CD4-positive, alpha-beta T cell treated with Interleukin-6 for 4 hours (primary cell): ENCODE data around the gene RUNDC3A.
"Not testable (repeated sequence)": the region's sequence is repeated elsewhere in the genome, so short reads cannot be mapped to it uniquely, and the experiment has no call there.

Experiments used
- DNase-seq: peaks from one replicate; pipeline ENCODE4 v3.0.0-alpha.2; 2020; ENCODE audit warnings: mixed read lengths

The RUNDC3A gene

DNA sequence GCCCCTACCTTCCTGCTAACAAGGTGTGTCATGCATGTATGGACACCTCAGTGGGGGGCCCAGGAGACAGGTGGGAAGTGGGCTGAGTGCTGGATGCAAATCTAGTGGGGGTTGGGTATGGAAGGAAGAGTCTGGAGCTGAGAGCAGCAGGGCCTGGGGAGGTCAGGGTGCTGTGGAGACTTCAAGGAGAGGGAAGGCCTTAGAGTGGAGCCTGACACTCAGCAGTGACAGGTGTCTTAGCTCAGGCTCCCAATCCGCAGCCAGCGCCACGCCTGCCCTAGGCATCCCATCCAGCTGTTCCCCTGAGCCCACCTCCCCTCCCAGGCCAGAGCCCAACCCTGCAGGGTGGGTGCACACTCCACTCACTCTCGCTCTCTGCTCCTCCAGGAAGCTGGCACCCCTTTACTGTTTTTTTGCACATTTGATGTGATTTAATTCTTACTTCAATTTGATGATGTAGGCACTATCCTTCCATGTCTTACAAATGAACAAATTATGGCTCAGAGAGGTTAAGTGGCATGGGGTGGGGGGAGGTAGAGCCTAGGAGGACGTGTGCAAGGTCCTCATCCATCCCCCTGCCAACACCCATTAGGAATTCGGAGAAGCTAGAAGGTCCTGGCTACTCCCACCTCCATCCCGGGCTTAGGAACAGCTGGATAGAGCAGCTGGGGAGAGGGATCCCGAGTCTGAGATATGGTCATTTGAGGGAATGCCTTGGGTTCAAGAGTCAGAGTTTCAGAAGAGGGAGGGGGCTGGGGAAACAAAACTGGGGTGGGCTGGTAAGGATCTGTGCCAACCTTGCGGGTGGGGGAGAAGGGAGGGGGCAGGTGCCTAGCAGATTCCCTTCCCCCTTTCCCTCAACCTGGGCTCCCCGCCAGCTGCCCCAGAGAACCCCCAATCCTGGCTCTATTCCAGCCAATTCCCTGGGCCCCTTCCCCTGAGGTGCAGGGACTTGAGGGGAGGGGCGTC is 53.2 kb downstream of the RUNDC3A start:
- no peak for DNase-seq

GRCh38 chr17:44362459-44362948 is 54.1 kb downstream of the RUNDC3A start:
- no peak for DNase-seq

DNA sequence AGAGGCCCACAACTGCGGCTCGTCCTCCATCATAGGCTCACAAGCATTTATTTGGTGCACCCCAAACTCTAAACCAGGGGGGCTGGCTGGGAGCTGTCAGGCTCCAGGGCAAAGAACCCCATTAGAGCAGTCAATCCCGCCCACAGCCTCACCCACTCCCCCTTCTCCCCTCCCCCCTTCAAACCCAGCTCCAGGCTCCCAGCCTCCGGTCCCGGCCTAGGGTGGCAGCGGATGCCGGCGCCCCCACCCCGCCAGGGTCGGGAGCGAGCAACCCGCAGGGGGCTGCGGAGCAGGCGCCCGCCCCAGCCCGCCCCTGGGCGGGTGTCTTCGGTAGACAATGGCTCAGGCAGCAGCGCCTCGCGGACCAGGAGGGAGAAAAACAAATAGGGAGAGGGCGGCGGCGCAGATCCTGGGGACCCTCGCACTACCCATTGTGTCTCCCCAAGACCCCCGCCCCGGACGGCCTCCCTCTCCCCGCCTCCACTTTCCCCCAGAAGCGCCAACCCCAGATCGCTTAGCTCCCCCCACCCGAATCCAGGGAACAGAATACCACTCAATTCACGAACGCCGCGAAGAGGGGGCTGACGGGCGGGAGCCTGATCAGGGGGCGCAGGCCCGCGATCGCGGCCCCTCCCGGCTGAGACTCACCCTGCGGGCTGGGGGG is 54.7 kb downstream of the RUNDC3A start:
- peak; percentile 26 for DNase-seq

GRCh38 chr17:44363613-44364159 is 55.3 kb downstream of the RUNDC3A start, which contains the start of gene FAM171A2:
TSS of gene FAM171A2 (minus strand) at chr17:44363853. CDS start at chr17:44363714, 139 bp downstream.
- peak; percentile 74 for DNase-seq

GRCh38 chr17:44365051-44365450 is 56.6 kb downstream of the RUNDC3A start:
- not testable (repeated sequence) for DNase-seq

GRCh38 chr17:44367231-44367979 is 59.0 kb downstream of the RUNDC3A start:
- no peak for DNase-seq
